ENCODE measurements around the gene LMAN1L.

LMAN1L gene

GRCh38 chr15:74812533-74812932, at the start of gene LMAN1L:
TSS of gene LMAN1L (plus strand) at chr15:74812835. CDS start at chr15:74812855, 20 bp downstream.
- in situ Hi-C loops (cut with HindIII; ENCODE audit: low sequenced_read_pairs) = loop anchor here (10.0 kb wide), 1 partner anchor 58 kb away; no protein-coding TSS in a partner anchor

DNA sequence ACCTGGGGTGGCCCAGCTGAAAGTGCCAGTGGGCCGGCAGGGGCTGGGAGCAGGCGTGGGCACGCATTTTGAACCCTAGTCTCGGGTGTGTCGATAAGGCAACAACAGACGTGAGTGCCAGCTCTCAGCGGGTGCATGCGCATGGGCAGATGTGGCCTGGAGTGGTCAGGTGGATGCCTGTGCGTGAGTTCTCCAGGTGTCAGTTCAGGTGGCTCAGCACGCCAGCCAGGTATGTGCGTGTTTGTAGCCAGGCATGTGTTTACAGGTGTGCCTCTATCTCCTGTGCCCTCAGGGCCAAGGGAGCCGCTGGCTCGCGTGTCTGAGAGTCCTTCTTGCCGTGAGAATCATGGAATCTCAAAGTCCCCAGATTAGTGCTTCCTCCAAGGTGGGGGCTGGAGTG, 49.2 kb upstream of the LMAN1L start:
- in situ Hi-C loops (cut with HindIII; ENCODE audit: low sequenced_read_pairs) = no loop called here

DNA sequence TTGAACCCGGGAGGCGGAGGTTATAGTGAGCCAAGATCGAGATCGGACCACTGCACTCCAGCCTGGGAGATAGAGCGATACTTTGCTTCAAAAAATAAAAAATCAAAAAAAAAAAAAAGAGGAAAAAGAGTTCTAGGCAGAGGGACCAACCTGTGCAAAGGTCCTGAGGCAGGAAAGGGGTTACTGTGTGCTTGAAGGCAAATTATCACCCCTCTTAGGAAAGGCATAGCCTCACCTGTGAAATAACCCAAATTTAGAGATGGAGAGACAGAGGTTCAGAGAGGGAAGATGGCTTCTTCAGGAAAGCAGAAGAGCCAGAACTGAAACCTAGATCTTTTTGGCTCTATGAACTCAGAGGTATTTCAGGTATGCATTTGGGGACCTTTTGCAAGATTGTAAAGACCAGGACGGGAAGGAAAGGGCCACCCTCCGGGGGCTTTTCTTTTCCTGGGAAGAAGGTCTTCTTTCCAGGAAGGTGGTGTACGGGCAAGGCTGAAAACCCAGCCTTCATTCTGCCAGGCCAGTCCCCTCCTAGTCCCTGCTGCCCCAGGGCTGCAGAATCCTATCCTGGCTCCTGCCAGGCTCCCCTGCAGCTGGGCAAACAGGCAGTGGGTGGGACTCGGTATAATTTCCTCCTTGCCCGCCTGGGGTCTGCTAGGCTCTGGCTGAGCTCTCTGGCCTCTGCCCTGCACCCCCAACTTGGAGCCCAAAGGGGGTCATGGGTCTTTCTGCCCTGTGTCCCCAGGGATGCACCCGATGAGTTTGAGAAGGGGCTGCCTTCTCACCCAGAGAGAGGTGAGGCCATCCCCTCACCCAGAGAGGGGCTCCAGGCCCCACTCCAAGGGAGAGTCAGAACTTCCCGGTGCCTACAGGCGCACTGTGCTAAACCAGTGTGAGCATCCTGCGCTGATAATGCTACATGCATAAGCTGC, 45.2 kb upstream of the LMAN1L start:
- in situ Hi-C loops (cut with HindIII; ENCODE audit: low sequenced_read_pairs) = no loop called here

DNA sequence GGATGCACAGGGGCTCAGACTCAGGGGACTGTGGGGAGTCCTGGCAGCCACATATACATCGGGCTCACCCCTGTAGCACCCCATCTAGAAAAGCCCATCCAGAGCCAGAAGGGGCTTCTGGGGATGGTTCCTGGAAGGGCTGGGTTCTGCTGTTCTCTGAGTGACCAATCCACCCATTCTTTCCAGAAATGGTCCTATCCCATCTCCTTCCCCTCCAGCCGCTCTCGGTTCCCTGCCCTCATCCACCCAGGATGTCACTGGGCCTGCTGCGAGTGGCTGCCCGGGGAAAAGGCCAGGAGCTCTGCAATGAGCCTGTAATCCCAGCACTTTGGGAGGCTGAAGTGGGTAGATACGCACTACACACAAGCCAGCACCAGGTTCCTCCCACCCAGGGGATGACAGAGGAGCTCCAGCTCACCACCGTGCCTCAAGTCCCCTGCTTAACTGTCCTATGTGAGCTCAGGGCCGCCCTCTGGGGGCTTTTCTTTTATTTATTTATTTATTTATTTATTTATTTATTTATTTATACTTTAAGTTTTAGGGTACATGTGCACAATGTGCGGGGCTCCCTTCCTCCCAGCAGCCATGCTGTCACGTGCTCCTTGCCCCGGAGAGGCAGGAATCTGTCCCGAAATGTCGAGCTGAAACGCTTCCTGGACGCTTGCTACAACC, 44.4 kb upstream of the LMAN1L start:
- in situ Hi-C loops (cut with HindIII; ENCODE audit: low sequenced_read_pairs) = no loop called here

DNA sequence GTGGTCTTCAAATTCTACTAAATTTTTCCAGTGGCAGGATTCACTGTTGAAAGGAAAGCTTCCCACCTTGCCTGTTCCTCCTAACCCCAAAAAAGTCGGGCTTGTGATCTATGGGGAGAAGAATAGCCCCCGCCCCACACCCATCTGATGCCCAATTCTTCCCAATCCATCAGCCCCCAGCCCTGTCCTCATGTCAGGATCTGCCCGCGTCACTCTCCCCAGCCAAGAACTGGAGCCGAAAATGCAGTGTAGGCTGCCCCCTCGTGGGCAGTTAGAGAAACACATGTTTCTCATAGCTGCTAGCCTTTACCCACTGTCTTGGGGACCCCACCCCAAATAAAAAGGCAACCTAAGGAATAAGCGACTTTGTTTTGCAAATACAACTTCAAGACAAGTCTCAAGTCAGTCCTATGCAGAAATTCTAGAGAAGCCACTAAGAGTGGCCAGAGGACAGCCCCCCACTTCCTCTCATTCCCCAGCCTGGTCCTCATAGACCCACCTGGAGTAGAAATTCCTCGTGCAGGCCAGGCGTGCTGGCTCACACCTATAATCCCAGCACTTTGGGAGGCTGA, 43.8 kb upstream of the LMAN1L start:
- in situ Hi-C loops (cut with HindIII; ENCODE audit: low sequenced_read_pairs) = no loop called here

DNA sequence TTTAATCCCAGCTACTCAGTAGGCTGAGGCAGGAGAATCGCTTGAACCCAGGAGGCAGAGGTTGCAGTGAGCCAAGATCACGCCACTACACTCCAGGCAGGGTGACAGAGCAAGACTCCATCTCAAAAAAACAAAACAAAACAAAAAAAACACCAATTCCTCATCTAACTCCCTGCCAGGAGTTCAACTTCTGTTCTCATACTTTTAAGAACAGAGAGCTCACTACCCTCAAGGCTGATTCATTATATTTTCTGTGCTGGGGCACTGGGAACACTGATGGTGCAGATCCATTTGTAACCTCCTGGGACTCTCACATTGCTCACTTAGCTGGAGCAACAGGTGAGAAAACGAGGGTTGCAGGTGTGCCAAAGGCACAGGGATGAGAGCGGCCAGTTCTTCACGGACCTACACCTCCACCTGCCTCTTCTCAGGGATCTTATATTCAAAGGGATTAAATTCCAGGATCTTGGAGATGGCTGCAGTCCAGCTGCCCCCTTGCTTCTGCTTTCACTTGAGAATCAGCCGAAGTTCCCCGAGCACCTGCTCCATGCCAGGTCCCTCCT, 43.1 kb upstream of the LMAN1L start:
- in situ Hi-C loops (cut with HindIII; ENCODE audit: low sequenced_read_pairs) = loop anchor here (5.0 kb wide), 5 partner anchors 32 to 217 kb away; no protein-coding TSS in a partner anchor

DNA sequence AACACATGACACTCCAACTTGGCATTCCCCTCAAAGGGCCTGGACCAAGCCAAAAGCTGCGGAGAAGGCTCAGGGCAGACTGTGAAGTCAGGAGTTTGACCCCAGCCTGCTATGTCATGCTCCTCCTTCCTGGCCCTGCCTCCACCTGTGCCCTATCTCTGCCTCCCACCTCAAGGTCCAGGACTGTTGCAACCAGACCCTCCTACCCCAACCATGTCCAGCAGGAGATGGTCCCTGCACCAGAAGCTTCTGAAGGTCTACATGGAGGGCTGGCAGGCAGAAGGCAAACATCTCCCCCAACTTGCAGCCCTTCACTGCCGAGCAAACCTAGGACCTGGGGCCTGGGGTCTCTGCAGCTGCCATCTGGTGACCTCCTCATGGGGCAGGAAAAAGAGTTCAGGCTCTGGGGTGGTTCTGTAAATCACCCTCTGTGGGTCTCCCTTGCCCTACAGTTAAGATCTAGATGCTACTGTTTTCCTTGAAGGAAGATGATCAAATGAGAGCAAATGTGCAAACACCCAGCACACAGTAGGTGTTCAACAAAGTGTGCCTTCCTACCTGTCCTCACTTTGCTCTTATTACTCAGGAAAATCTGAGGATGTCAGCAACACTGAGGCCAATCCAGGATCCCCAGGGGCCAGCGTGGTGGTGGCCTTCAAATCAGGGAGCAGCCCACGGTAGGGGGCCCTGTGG, 42.3 kb upstream of the LMAN1L start:
- in situ Hi-C loops (cut with HindIII; ENCODE audit: low sequenced_read_pairs) = loop anchor here (5.0 kb wide), 5 partner anchors 33 to 218 kb away; no protein-coding TSS in a partner anchor

- in situ Hi-C loops (cut with HindIII; ENCODE audit: low sequenced_read_pairs) = loop anchor here (5.0 kb wide), 5 partner anchors 36 to 221 kb away; no protein-coding TSS in a partner anchor
Observed at GRCh38 chr15:74773329-74773728, 39.3 kb upstream of the LMAN1L start.

- in situ Hi-C loops (cut with HindIII; ENCODE audit: low sequenced_read_pairs) = loop anchor here (5.0 kb wide), 5 partner anchors 36 to 221 kb away; no protein-coding TSS in a partner anchor
Observed at GRCh38 chr15:74773731-74774252, 38.8 kb upstream of the LMAN1L start.

DNA sequence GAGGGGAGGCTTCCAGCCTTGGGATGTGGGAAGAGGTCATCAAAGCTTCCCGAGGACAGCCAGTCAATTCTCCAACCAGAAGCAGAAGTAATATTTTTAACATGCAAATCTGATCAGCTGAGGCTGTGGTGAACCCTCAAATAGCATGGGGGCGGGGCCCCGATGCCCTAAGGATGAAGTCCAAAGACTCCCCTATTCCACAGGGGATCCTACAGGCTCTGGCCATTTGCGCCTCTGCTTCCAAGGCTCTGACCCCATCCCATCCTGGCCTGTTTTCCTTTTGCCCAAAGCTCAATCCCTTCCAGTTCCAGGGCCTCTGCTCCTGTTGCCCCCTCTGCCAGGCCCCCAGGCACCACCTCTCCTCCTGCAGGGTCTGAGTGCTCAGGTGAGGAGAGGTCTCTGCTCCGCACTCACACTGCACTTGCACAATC, 37.5 kb upstream of the LMAN1L start:
- in situ Hi-C loops (cut with HindIII; ENCODE audit: low sequenced_read_pairs) = loop anchor here (5.0 kb wide), 1 partner anchor 77 kb away; no protein-coding TSS in a partner anchor

DNA sequence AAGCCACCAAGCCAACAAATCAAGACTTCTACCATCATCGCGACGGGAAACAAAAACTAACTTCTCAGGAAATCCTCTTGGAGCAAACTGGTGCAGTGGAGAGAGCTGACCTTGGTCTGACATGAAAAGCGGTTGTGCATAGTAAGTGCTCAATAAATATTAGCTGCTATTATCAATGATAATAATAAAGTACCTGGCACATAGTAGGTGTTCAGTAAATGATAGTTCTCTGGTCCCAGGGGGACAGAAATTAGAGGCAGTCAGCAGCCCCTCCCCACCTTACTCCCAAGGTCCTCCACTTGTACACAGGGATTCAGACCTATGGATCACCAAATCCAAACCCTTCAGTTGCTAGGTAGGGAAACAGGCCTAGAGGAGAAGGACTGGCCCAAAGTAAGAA, 36.7 kb upstream of the LMAN1L start:
- in situ Hi-C loops (cut with HindIII; ENCODE audit: low sequenced_read_pairs) = loop anchor here (5.0 kb wide), 1 partner anchor 76 kb away; no protein-coding TSS in a partner anchor

GRCh38 chr15:74776821-74777768, 35.5 kb upstream of the LMAN1L start:
- in situ Hi-C loops (cut with HindIII; ENCODE audit: low sequenced_read_pairs) = loop anchor here (5.0 kb wide), 1 partner anchor 75 kb away; no protein-coding TSS in a partner anchor

DNA sequence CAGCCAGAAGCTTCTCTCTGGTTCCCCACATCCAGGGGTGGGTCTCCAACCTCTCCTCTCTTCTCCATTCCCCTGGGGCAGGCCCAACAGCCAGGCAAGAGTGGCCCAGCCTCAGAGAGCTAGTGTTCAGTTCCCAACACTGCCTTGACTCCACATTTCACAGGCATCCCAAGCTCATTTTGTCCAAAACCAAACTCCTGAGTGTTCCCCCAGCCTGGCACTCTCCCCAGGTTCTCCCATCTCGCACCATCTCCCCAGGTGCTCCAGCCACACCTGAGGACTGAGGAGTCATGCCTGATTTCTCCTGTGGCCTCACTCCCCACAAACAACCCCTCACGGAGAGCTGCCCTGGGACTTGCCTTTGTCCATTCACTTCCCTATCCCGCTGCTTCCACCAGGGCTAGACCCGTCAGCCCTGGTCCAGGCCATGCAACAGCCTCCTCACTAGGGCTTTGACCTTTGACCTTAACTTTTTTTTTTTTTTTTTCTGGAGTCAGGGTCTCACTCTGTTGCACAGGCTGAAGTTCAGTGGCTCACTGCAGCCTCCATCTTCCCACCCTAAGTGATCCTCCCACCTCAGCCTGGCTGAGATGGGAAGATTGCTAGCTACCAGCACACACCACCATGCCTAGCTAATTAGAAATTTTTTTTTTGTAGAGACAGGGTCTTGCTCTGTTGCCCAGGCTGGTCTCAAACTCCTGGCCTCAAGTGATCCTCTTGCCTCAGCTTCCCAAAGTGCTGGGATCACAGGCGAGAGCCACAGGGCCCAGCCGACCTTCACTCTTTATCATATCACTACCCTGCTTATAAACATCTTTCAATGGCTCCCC, 34.7 kb upstream of the LMAN1L start:
- in situ Hi-C loops (cut with HindIII; ENCODE audit: low sequenced_read_pairs) = loop anchor here (5.0 kb wide), 1 partner anchor 74 kb away; no protein-coding TSS in a partner anchor

DNA sequence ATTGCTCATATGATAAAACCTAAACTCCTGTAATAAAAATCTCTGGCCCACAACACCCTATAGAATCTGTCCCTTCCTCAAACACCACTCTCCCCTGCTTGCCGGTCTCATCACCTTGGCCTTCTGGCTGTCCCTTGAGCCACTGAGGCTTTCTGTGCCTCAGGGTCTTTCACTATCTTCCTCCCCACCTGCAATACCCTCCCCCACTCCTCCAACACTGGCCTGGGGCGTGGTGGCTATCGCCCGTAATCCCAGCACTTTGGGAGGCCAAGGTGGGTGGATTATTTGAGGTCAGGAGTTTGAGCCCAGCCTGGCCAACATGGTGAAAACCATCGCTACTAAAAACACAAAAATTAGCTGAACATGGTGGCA, 34.0 kb upstream of the LMAN1L start:
- in situ Hi-C loops (cut with HindIII; ENCODE audit: low sequenced_read_pairs) = loop anchor here (5.0 kb wide), 1 partner anchor 74 kb away; no protein-coding TSS in a partner anchor

GRCh38 chr15:74779162-74779648, 33.4 kb upstream of the LMAN1L start:
- in situ Hi-C loops (cut with HindIII; ENCODE audit: low sequenced_read_pairs) = loop anchor here (5.0 kb wide), 1 partner anchor 73 kb away; no protein-coding TSS in a partner anchor

- in situ Hi-C loops (cut with HindIII; ENCODE audit: low sequenced_read_pairs) = no loop called here
Observed at GRCh38 chr15:74780523-74781430, 31.9 kb upstream of the LMAN1L start.

All from endothelial cell of hepatic sinusoid (primary cell).